GM10266 (cell line): Measurements from ENCODE around the gene TBL1XR1.

Source experiments
- DNase-seq: peaks from one replicate; pipeline ENCODE4 v3.0.0; 2012; ENCODE audit errors: extremely low spot score
- TF ChIP-seq, protein P1 (sequence below): IDR thresholded peaks from 2 replicates; pipeline ENCODE4 v1.5.1; 2012; ENCODE audit warnings: mild to moderate bottlenecking, low read depth; ENCODE audit not compliant: control insufficient read depth, insufficient read depth; ENCODE audit errors: missing control alignments

TBL1XR1 gene

DNA sequence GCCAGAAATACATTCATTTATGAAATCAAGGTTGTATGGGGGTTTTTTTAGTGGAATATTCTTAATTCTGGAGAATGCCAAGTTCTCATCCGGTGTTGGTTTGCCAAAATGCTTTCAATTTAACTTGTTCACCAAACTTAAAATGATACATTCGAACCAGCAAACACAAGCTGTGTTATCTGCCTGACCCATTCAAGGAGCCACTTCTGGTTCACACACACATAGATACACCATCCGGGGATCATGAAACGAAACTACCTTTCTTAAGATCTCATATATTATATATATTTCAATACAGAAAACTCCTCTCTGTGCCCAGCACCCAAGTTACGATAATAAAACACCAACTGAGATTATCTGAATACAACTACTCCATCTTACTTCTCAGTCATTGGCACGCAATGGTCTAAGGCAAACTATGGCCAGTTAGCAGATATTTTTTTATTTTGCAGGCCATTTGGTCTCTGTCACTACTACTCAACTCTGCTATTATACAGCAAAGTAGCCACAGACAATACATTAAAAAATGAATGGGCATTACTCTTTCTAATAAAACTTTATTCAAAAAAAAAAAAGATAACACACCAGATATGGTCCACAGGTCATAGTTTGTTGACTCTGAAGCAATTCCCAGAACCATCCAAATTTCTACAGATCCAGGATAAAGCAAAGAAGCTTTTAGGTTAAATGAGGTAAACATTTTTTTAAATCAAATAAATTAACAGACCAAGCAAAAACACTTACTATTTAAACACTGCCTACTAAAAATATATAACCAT lies 89.6 kb downstream of the TBL1XR1 start:
- TF ChIP-seq, protein P1, sequence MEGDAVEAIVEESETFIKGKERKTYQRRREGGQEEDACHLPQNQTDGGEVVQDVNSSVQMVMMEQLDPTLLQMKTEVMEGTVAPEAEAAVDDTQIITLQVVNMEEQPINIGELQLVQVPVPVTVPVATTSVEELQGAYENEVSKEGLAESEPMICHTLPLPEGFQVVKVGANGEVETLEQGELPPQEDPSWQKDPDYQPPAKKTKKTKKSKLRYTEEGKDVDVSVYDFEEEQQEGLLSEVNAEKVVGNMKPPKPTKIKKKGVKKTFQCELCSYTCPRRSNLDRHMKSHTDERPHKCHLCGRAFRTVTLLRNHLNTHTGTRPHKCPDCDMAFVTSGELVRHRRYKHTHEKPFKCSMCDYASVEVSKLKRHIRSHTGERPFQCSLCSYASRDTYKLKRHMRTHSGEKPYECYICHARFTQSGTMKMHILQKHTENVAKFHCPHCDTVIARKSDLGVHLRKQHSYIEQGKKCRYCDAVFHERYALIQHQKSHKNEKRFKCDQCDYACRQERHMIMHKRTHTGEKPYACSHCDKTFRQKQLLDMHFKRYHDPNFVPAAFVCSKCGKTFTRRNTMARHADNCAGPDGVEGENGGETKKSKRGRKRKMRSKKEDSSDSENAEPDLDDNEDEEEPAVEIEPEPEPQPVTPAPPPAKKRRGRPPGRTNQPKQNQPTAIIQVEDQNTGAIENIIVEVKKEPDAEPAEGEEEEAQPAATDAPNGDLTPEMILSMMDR, result no peak

DNA sequence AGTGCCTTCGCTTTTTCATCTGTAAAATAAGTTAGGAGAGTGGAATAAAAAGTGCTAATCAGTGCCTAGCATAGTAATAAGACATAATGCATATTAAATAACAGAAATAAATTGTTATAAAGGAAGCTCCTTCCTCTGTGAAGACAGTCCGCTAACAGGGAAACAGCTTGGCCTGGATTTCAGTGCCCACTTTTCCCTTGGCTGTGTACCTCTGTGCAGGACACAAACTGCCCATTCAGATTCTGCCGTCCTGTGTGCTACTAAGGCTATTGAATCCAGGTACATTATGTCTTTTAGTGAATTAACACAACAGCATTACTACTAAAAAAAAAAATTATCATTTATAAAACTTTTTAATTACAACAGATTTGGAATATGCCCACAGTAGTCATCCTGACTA lies 90.7 kb downstream of the TBL1XR1 start:
- DNase-seq, result no peak
- TF ChIP-seq, protein P1, result no peak

More for the DNA sequence above, 89.6 kb downstream of the TBL1XR1 start:
- DNase-seq, result no peak

DNA sequence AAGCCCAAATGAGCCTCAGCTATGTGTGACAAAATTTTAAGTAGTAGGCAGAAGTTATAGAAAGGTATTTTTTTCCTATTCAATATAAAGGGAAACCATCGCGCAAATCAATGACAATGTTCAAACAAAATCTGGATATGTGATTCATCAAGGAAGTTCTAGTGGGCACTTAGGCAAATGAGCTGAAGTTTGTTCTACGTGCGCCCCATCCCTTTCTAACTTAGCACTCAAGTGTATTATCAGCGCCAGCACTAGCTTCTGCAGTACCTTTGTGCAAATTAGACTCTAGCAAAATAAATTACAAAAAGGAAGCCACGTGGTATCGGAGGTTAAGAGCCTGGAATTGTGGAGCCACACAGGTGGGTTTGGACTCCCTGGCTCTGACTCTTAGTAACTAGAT lies 91.1 kb downstream of the TBL1XR1 start:
- TF ChIP-seq, protein P1, result no peak

DNA sequence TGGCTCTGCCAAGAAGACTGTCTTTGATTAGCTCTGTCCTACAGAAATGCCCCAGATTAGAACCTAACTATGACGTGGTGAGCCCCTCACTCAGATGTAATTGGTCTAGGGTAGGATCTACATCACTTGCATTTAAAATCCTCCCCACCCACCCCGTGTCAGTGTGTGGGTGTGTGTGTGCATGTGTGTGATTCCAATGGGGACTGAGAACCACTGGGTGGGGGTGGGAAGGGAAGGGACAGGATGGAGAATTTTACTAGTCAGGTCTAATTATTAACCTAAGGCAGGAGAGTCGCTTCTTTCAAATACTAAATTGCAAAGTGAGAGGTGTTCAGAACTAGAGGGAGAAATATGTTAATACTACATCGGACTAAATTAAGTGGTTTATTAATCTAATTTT lies 91.7 kb downstream of the TBL1XR1 start:
- DNase-seq, result no peak
- TF ChIP-seq, protein P1, result no peak

More for the DNA sequence above, 91.1 kb downstream of the TBL1XR1 start:
- no peak for DNase-seq

DNA sequence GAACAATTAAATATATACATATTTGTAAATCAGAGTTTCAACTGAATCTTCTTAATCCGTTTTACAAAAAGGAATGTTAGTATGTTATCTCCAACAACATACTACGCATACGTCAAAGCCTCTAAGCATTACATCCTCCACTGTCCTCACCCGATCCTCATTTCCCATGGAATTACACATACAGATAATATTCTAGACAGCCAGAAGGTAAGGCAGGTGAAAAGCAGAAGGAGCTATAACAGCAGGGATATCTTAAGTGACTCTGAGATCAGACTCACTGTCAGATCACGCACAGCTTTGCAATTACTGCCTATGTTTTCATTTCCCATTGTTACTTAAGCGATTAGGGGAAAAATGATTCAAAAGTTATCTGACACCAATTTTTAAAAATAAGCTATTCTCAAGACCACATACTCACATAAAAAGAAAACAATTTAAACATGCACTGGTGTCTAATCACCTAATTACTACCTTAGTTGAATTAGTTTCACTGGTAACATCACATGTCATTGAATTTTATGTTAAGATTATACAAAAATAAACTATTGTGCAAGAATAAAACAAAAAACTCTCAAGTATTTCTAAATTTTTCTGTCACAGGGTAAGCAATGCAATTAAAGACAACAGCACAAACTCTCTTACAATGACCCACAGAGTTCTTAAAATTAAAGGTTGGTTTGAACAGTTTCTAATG lies 92.8 kb downstream of the TBL1XR1 start:
- no peak for DNase-seq
- TF ChIP-seq, protein P1, result no peak

DNA sequence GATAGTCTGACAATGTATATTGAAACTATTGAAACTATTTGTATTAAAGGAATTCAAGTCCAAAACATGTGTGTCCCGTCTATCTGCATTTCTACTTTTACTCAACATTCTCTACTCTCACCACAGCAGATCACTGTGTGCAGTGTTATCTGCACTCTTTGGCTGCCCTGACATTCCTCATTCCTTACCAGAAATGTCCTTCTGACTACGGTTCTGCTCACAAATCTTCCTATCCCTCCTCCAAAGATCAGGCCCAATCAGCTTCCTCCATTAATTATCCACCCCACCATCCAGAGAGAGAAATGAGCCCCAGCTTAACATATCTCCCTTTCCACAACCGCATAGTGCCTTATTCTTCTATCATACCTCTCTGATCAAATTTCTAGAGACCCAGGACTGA lies 94.7 kb downstream of the TBL1XR1 start:
- no peak for DNase-seq

More for the DNA sequence above, 94.7 kb downstream of the TBL1XR1 start:
- TF ChIP-seq, protein P1, result no peak
